SU-DHL-6 (cell line): ENCODE measurements around the gene TAX1BP1.

Experiments
- H2AFZ ChIP-seq: fragments of 200-600 bp; sonication (generic); 2 replicates; pipeline ENCODE4 v1.6.1; 2014; ENCODE audit warnings: low read depth, mild to moderate bottlenecking, moderate library complexity, mixed read lengths, antibody characterized with exemption, low read length; ENCODE audit not compliant: severe bottlenecking
- H3F3A ChIP-seq: fragments of 200-600 bp; shearing (Covaris generic); 2 replicates; pipeline ENCODE4 v1.6.0; 2016; ENCODE audit warnings: antibody characterized with exemption, mild to moderate bottlenecking; ENCODE audit not compliant: insufficient read depth
- H3K27ac ChIP-seq: fragments of 200-600 bp; sonication (generic); 2 replicates; pipeline ENCODE4 v1.5.1; 2016; ENCODE audit warnings: low read depth, mild to moderate bottlenecking, low read length, moderate library complexity, mixed read lengths
- H3K27me3 ChIP-seq: fragments of 200-600 bp; sonication (generic), shearing (Covaris generic); 2 replicates; pipeline ENCODE4 v1.6.0; 2014; ENCODE audit warnings: mild to moderate bottlenecking, low read length
- H3K36me3 ChIP-seq: fragments of 200-600 bp; sonication (generic); 2 replicates; pipeline ENCODE4 v1.6.1; 2014; ENCODE audit warnings: mild to moderate bottlenecking, low read length, mixed read lengths
- H3K4me2 ChIP-seq: fragments of 300-600, 200-600 bp; shearing (Covaris generic), sonication (generic); 2 replicates; pipeline ENCODE4 v1.6.0; 2014; ENCODE audit warnings: low read length, low read depth, mild to moderate bottlenecking; ENCODE audit not compliant: poor library complexity, severe bottlenecking
- H3K4me3 ChIP-seq: fragments of 200-600 bp; sonication (generic); 2 replicates; pipeline ENCODE4 v1.5.1; 2014; ENCODE audit warnings: antibody characterized with exemption, low read length, mild to moderate bottlenecking, mixed read lengths; ENCODE audit not compliant: insufficient read depth, poor library complexity, severe bottlenecking
- H3K79me2 ChIP-seq: fragments of 200-600 bp; sonication (generic); 2 replicates; pipeline ENCODE4 v1.6.1; 2014; ENCODE audit warnings: mild to moderate bottlenecking, low read length, moderate library complexity; ENCODE audit not compliant: insufficient read depth
- H3K9ac ChIP-seq: fragments of 200-600 bp; sonication (generic); 2 replicates; pipeline ENCODE4 v1.7.0; 2014; ENCODE audit warnings: mild to moderate bottlenecking, low read length
- H3K9me2 ChIP-seq: fragments of 200-600 bp; sonication (generic); replicated peaks from 2 replicates; pipeline ENCODE4 v1.6.1; 2014; ENCODE audit warnings: low read length; ENCODE audit not compliant: insufficient read depth
- H3K9me3 ChIP-seq: fragments of 200-600 bp; sonication (generic); 2 replicates; pipeline ENCODE4 v1.6.1; 2014; ENCODE audit warnings: low read length, mixed read lengths; ENCODE audit not compliant: insufficient read depth
- H4K20me1 ChIP-seq: fragments of 200-600 bp; sonication (generic); 2 replicates; pipeline ENCODE4 v1.6.1; 2014; ENCODE audit warnings: low read depth, mild to moderate bottlenecking, antibody characterized with exemption, low read length, moderate library complexity, mixed read lengths
- EZH2phosphoT487 ChIP-seq: fragments of 200-600 bp; sonication (generic), shearing (Covaris generic); conservative IDR thresholded peaks from 2 replicates; pipeline ENCODE4 v1.6.1; 2018; ENCODE audit warnings: mild to moderate bottlenecking, antibody characterized with exemption, low read length, moderate library complexity, mixed read lengths
- TF ChIP-seq, protein P1 (sequence below): fragments of 200-600 bp; sonication (generic); IDR thresholded peaks from one replicate; pipeline ENCODE4 v1.5.1; 2017; ENCODE audit warnings: antibody characterized with exemption, mild to moderate bottlenecking, low read length, moderate library complexity; ENCODE audit not compliant: insufficient read depth, poor library complexity, severe bottlenecking

TAX1BP1 gene

DNA sequence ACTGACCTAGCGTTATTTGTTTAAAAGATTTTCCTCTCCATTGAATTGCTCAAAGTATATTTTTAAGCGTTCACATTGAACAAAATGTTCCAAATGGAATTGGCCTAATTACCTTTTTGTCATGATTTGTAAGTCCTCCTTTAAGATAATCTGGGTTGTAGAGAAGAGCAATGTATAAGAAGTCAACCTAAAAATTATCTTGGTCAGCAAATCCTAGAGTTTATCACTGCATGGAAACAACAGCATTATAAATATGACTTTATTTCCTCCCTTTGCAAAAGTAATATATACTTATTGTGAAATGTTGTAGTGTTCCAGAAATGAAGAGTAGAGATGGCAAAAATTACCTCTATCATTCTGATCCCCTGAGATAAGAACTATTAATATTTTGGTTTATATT, 59.2 kb downstream of the TAX1BP1 start:
- Histone ChIP-seq H3K79me2 (no peaks in the 10 kb centered on the region), H3K36me3 (peaks cover 15% of the 10 kb centered on the region; the same call in 1 of the 2 replicates), H3K9me3 (no peaks in the 10 kb centered on the region), H3K27ac (no peak overlapping the region), H3K4me2 (no peak overlapping the region), H4K20me1 (no peaks in the 10 kb centered on the region), H3K9ac (no peak overlapping the region), H3K4me3 (no peak overlapping the region), H3F3A (no peaks in the 10 kb centered on the region), H3K9me2 (no peaks in the 10 kb centered on the region), H3K27me3 (no peaks in the 10 kb centered on the region), H2AFZ (no peak overlapping the region)
- no peak for TF ChIP-seq EZH2phosphoT487
- TF ChIP-seq, protein P1, sequence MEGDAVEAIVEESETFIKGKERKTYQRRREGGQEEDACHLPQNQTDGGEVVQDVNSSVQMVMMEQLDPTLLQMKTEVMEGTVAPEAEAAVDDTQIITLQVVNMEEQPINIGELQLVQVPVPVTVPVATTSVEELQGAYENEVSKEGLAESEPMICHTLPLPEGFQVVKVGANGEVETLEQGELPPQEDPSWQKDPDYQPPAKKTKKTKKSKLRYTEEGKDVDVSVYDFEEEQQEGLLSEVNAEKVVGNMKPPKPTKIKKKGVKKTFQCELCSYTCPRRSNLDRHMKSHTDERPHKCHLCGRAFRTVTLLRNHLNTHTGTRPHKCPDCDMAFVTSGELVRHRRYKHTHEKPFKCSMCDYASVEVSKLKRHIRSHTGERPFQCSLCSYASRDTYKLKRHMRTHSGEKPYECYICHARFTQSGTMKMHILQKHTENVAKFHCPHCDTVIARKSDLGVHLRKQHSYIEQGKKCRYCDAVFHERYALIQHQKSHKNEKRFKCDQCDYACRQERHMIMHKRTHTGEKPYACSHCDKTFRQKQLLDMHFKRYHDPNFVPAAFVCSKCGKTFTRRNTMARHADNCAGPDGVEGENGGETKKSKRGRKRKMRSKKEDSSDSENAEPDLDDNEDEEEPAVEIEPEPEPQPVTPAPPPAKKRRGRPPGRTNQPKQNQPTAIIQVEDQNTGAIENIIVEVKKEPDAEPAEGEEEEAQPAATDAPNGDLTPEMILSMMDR, result no peak

DNA sequence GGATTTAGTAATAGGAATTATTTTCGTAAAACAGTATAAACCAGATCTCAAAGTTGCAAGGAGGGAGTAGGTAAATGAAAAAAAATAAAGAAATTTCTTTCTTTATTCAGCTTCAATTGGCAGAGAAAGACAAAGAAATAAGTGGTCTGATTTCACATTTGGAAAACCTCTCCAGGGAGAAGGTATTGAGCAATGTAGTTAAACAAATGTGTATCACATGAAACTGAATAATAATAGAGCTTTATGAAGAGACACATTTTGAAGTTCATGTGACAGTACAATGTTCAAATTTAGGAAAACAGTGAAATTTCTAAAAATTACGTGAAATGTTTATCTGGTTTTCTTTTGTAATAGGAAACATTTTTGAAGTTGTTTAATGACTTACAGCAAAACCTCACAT, 63.0 kb downstream of the TAX1BP1 start:
- Histone ChIP-seq H3K79me2 (no peaks in the 10 kb centered on the region), H3K36me3 (peaks cover 4% of the 10 kb centered on the region; the same call in 1 of the 2 replicates), H3K4me3 (no peak overlapping the region), H3K9ac (no peak overlapping the region), H2AFZ (no peak overlapping the region), H3F3A (no peaks in the 10 kb centered on the region), H4K20me1 (no peaks in the 10 kb centered on the region), H3K9me3 (no peaks in the 10 kb centered on the region), H3K27ac (no peak overlapping the region), H3K9me2 (no peaks in the 10 kb centered on the region), H3K27me3 (no peaks in the 10 kb centered on the region), H3K4me2 (no peak overlapping the region)
- TF ChIP-seq, protein P1, result no peak
- no peak for TF ChIP-seq EZH2phosphoT487

DNA sequence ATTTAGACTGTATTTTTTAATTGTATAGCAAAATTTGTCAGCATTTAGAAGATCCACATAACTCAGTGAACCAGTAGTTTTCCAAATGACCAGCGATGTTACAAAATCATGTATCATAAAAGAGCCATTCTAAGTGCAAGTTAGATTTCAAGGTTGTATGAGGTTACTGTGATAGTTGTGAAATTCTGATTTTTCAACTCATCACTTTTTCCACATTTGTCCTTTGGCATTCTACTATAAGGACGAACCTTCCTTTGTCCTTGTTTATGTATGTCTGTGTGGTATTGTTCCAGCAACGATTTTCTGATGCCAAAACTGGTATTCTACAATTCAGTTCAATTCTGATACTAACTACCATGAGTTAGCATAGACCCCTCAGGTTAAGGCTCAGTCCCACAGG, 64.2 kb downstream of the TAX1BP1 start:
- H3K27me3 ChIP-seq, result no peaks in the 10 kb centered on the region
- no peak overlapping the region for H3K9ac ChIP-seq
- no peaks in the 10 kb centered on the region for H3K79me2 ChIP-seq
- no peak overlapping the region for H3K4me3 ChIP-seq
- no peak overlapping the region for H2AFZ ChIP-seq
- H3K9me3 ChIP-seq, result no peaks in the 10 kb centered on the region
- TF ChIP-seq, protein P1, result no peak
- no peak for TF ChIP-seq EZH2phosphoT487
- no peaks in the 10 kb centered on the region for H3K9me2 ChIP-seq
- H3K27ac ChIP-seq, result no peak overlapping the region
- no peaks in the 10 kb centered on the region for H4K20me1 ChIP-seq
- H3K36me3 ChIP-seq, result peaks cover 3% of the 10 kb centered on the region; the same call in 1 of the 2 replicates
- H3F3A ChIP-seq, result no peaks in the 10 kb centered on the region
- no peak overlapping the region for H3K4me2 ChIP-seq

DNA sequence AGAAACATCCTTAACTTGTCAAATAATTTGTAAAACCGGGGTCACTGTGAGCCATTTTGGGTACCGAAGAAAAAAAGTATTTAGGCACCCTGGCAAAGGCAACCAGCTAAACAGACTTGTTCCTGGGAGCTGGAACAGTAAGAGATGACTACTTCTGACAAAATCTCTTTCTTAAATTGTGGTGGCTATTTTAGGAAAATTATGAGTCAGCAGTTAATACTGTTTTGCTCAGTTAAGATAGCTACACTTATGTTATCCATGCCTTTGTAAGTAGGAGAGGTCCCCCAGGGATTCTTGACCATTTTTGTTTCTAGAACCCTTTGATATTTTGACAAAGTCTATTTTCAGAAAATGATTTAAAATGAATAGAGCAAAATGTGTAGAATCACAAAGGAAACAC, 68.7 kb downstream of the TAX1BP1 start:
- no peaks in the 10 kb centered on the region for H3K27me3 ChIP-seq
- no peaks in the 10 kb centered on the region for H4K20me1 ChIP-seq
- TF ChIP-seq, protein P1, result no peak
- no peak for TF ChIP-seq EZH2phosphoT487
- H3K36me3 ChIP-seq, result no peaks in the 10 kb centered on the region
- H3K4me3 ChIP-seq, result no peak overlapping the region
- no peak overlapping the region for H3K4me2 ChIP-seq
- H3K9me2 ChIP-seq, result no peaks in the 10 kb centered on the region
- H3K27ac ChIP-seq, result no peak overlapping the region
- no peaks in the 10 kb centered on the region for H3F3A ChIP-seq
- H2AFZ ChIP-seq, result no peak overlapping the region
- no peaks in the 10 kb centered on the region for H3K79me2 ChIP-seq
- no peak overlapping the region for H3K9ac ChIP-seq
- no peaks in the 10 kb centered on the region for H3K9me3 ChIP-seq
